Keratinocyte (primary cell): ENCODE results near the gene TNS1. TPM values are rescaled to one million over a fixed set of nuclear protein-coding genes. Genes with fewer than 3 reads are reported as not detected.

Source experiments
- DNase-seq: peaks from one replicate; pipeline ENCODE4 v3.0.0-alpha.2; 2011; ENCODE audit warnings: low read depth, missing footprints, low spot score
- FAIRE-seq: peaks from 2 replicates; lab custom pipeline; 2011; peaks lifted over from hg19 to GRCh38; lab: Jason Lieb, UNC
- H2AFZ ChIP-seq: 2 replicates; pipeline ENCODE4 v1.6.0; 2012; ENCODE audit warnings: low read length, control low read depth, inconsistent platforms; ENCODE audit not compliant: control insufficient read depth
- H3K27ac ChIP-seq: 2 replicates; pipeline ENCODE4 v1.5.1; 2011; ENCODE audit warnings: low read length; ENCODE audit not compliant: control insufficient read depth, insufficient read depth
- H3K27me3 ChIP-seq: 3 replicates; pipeline ENCODE4 v1.6.0; 2011; ENCODE audit warnings: low read length; ENCODE audit not compliant: control insufficient read depth, insufficient read depth; ENCODE audit errors: extremely low read depth
- H3K36me3 ChIP-seq, 2 experiments: 2 replicates in 1 of 2; 3 replicates in 1 of 2; pipeline ENCODE4 v1.5.1; 2011; ENCODE audit warnings: low read length in 2 of 2, mild to moderate bottlenecking in 1 of 2; ENCODE audit not compliant: control insufficient read depth in 2 of 2, insufficient read depth in 2 of 2; ENCODE audit errors: extremely low read depth in 1 of 2
- H3K4me1 ChIP-seq: 3 replicates; pipeline ENCODE4 v1.5.1; 2011; ENCODE audit warnings: low read length; ENCODE audit not compliant: control insufficient read depth, insufficient read depth; ENCODE audit errors: extremely low read depth
- H3K4me2 ChIP-seq: 3 replicates; pipeline ENCODE4 v1.6.0; 2011; ENCODE audit warnings: low read depth, low read length; ENCODE audit not compliant: control insufficient read depth, insufficient read depth; ENCODE audit errors: extremely low read depth
- H3K4me3 ChIP-seq, 3 experiments: fragments of 200-600 bp in 1 of 3; sonication (generic) in 1 of 3; 2 replicates in 2 of 3; 3 replicates in 1 of 3; pipeline ENCODE4 v1.5.1; 2011 to 2016; ENCODE audit warnings: low read length in 3 of 3, mild to moderate bottlenecking in 3 of 3, control low read depth in 2 of 3, inconsistent platforms in 1 of 3, low read depth in 1 of 3, mixed read lengths in 1 of 3, mixed run types in 1 of 3, moderate library complexity in 1 of 3; ENCODE audit not compliant: control insufficient read depth in 2 of 3, insufficient read depth in 2 of 3; ENCODE audit errors: extremely low read depth in 1 of 3
- H3K79me2 ChIP-seq: 2 replicates; pipeline ENCODE4 v1.6.0; 2012; ENCODE audit warnings: low read length; ENCODE audit not compliant: control insufficient read depth, insufficient read depth
- H3K9ac ChIP-seq: 3 replicates; pipeline ENCODE4 v1.6.0; 2011; ENCODE audit warnings: low read length; ENCODE audit not compliant: control insufficient read depth, insufficient read depth; ENCODE audit errors: extremely low read depth
- H3K9me1 ChIP-seq: 3 replicates; pipeline ENCODE4 v1.6.0; 2011; ENCODE audit warnings: low read length; ENCODE audit not compliant: control insufficient read depth, insufficient read depth; ENCODE audit errors: extremely low read depth
- H3K9me3 ChIP-seq: 2 replicates; pipeline ENCODE4 v1.5.1; 2012; ENCODE audit warnings: low read depth, low read length; ENCODE audit not compliant: control insufficient read depth
- H4K20me1 ChIP-seq: 3 replicates; pipeline ENCODE4 v1.6.0; 2011; ENCODE audit warnings: low read length; ENCODE audit not compliant: control insufficient read depth, insufficient read depth; ENCODE audit errors: extremely low read depth
- EZH2 ChIP-seq: IDR thresholded peaks from one replicate; pipeline ENCODE4 v1.6.1; 2012; ENCODE audit warnings: inconsistent platforms, mild to moderate bottlenecking, low read length, moderate library complexity
- dilution Hi-C: fragments of 300-500 bp; cut with MboI; formaldehyde crosslinking; loops from one replicate; pipeline ENCODE4 v1.7.0; 2020; ENCODE audit warnings: low sequenced_read_pairs; ENCODE audit not compliant: extremely low pct_ligation_motif_present
- polyA plus RNA-seq, 5 experiments: library from polyadenylated mRNA; depleted of rRNA in 3 of 5; stranded (reverse) in 3 of 5; stranded (forward) in 1 of 5; unstranded in 1 of 5; fragments of >200 nt; gene quantifications; 1 replicate in 1 of 5; 2 replicates in 3 of 5; 3 replicates in 1 of 5; pipeline versions ENCODE4 v1.2.1 to v1.2.3, GENCODE V29; 2011 to 2012; ENCODE audit warnings: missing spikeins in 2 of 5, low read depth in 1 of 5, low replicate concordance in 1 of 5
- TF ChIP-seq, protein P1 (sequence below), 3 experiments: IDR thresholded peaks in 1 of 3; conservative IDR thresholded peaks in 1 of 3; optimal IDR thresholded peaks in 1 of 3; 2 replicates in 2 of 3; 3 replicates in 1 of 3; pipeline versions ENCODE3 to v1.5.1; 2011; ENCODE audit warnings: low read length in 3 of 3, mild to moderate bottlenecking in 3 of 3, moderate library complexity in 2 of 3, control low read depth in 1 of 3, inconsistent platforms in 1 of 3; ENCODE audit not compliant: insufficient read depth in 2 of 3; ENCODE audit errors: extremely low read depth in 1 of 3

The TNS1 gene
- polyA plus RNA-seq, 1 donor (not counting 4 experiments of a cell fraction or from before 2014, with no cell fraction given) = 2.5 TPM

DNA sequence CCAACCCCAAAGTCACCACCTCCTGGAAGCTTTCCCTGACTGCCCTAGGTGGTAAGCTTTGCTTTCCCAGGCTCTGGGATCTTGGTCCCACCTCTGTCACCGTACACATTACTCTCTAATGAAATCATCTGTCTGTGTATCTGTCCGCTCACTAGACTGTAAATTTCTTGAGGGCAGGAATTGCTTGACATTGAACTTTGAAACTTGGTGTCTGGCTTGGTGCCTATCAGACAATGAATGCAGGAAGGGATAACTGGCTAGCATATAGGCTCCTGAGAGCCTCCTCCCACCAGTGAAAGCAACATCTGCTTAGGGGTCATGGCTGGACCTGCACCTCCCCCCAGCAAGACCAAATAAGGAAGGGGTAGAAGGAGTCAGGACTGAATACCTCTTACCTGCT lies 155.7 kb downstream of the TNS1 start:
- Histone ChIP-seq H3K4me1 (peaks cover 35% of the 10 kb centered on the region), H3K9me3 (no peaks in the 10 kb centered on the region), H3K36me3 (no peaks in the 10 kb centered on the region), H3K9me1 (no peaks in the 10 kb centered on the region), H3K27me3 (no peaks in the 10 kb centered on the region), H3K9ac (no peak overlapping the region), H3K4me3 (no peak overlapping the region), H4K20me1 (no peaks in the 10 kb centered on the region), H3K27ac (no peak overlapping the region), H2AFZ (no peak overlapping the region), H3K79me2 (no peaks in the 10 kb centered on the region), H3K4me2 (no peak overlapping the region)
- no peak for FAIRE-seq
- no peak for DNase-seq
- dilution Hi-C loops = no loop called here
- TF ChIP-seq EZH2 = no peak
- TF ChIP-seq, protein P1, sequence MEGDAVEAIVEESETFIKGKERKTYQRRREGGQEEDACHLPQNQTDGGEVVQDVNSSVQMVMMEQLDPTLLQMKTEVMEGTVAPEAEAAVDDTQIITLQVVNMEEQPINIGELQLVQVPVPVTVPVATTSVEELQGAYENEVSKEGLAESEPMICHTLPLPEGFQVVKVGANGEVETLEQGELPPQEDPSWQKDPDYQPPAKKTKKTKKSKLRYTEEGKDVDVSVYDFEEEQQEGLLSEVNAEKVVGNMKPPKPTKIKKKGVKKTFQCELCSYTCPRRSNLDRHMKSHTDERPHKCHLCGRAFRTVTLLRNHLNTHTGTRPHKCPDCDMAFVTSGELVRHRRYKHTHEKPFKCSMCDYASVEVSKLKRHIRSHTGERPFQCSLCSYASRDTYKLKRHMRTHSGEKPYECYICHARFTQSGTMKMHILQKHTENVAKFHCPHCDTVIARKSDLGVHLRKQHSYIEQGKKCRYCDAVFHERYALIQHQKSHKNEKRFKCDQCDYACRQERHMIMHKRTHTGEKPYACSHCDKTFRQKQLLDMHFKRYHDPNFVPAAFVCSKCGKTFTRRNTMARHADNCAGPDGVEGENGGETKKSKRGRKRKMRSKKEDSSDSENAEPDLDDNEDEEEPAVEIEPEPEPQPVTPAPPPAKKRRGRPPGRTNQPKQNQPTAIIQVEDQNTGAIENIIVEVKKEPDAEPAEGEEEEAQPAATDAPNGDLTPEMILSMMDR (optimal IDR thresholded peaks at IDR 0.05 in 1 of 3, IDR thresholded peaks at IDR 0.05 in 1 of 3, conservative IDR thresholded peaks at IDR 0.05 in 1 of 3; ENCODE audit: extremely low read depth in 1 of 3, insufficient read depth in 2 of 3, low read length in 3 of 3) = no peak

GRCh38 chr2:217846321-217846743 lies 156.5 kb downstream of the TNS1 start:
- dilution Hi-C loops = no loop called here
- peaks cover 30% of the 10 kb centered on the region for H3K4me1 ChIP-seq
- H3K27me3 ChIP-seq = no peaks in the 10 kb centered on the region
- H3K9me1 ChIP-seq = no peaks in the 10 kb centered on the region
- H3K36me3 ChIP-seq = no peaks in the 10 kb centered on the region
- DNase-seq (no peak), FAIRE-seq (no peak)
- H3K79me2 ChIP-seq = no peaks in the 10 kb centered on the region
- no peak overlapping the region for H2AFZ ChIP-seq
- no peak overlapping the region for H3K4me3 ChIP-seq
- H3K9me3 ChIP-seq = no peaks in the 10 kb centered on the region
- H3K9ac ChIP-seq = no peak overlapping the region
- no peak overlapping the region for H3K4me2 ChIP-seq
- TF ChIP-seq EZH2 = no peak
- no peaks in the 10 kb centered on the region for H4K20me1 ChIP-seq
- no peak overlapping the region for H3K27ac ChIP-seq

- H3K9me1 ChIP-seq = no peaks in the 10 kb centered on the region
- no peaks in the 10 kb centered on the region for H3K79me2 ChIP-seq
- H3K4me1 ChIP-seq = peaks cover 19% of the 10 kb centered on the region
- H3K36me3 ChIP-seq = no peaks in the 10 kb centered on the region
- TF ChIP-seq EZH2 = no peak
- TF ChIP-seq, protein P1 (optimal IDR thresholded peaks at IDR 0.05 in 1 of 3, IDR thresholded peaks at IDR 0.05 in 1 of 3, conservative IDR thresholded peaks at IDR 0.05 in 1 of 3; ENCODE audit: extremely low read depth in 1 of 3, insufficient read depth in 2 of 3, low read length in 3 of 3) = no peak
- H3K27ac ChIP-seq = no peak overlapping the region
- H3K4me3 ChIP-seq = no peak overlapping the region
- no peaks in the 10 kb centered on the region for H3K9me3 ChIP-seq
- H3K27me3 ChIP-seq = no peaks in the 10 kb centered on the region
- H2AFZ ChIP-seq = no peak overlapping the region
- H3K4me2 ChIP-seq = no peak overlapping the region
- no peak for FAIRE-seq
- no peaks in the 10 kb centered on the region for H4K20me1 ChIP-seq
- dilution Hi-C loops = no loop called here
- DNase-seq = no peak
- H3K9ac ChIP-seq = no peak overlapping the region
These were observed 157.5 kb downstream of the TNS1 start for GRCh38 chr2:217845301-217845700.
